BJ (cell line): Measurements from ENCODE around the gene ETHE1. TPM values are rescaled to one million over a fixed set of nuclear protein-coding genes. Genes with fewer than 3 reads are reported as not detected.

Experiments used
- CTCF ChIA-PET: fragments of 350-600 bp; formaldehyde crosslinking; extraction: SDS; loops from one replicate; lab custom pipeline; 2021; ENCODE audit warnings: antibody characterized with exemption, inconsistent platforms; lab: Yijun Ruan, JAX
- POLR2A ChIA-PET: fragments of 300-600 bp; sonication (Branson Sonifier 250); formaldehyde crosslinking; extraction: SDS; loops from one replicate; lab custom pipeline; 2021; ENCODE audit warnings: antibody characterized with exemption; lab: Charles Lee
- DNase-seq: peaks from one replicate; pipeline ENCODE4 v3.0.0-alpha.2; 2011; ENCODE audit warnings: low read depth
- H3K27me3 ChIP-seq: 2 replicates; pipeline ENCODE4 v1.6.0; 2011; ENCODE audit warnings: low read length; ENCODE audit not compliant: control insufficient read depth, insufficient read depth
- H3K36me3 ChIP-seq: 2 replicates; pipeline ENCODE4 v1.5.1; 2011; ENCODE audit warnings: low read length; ENCODE audit not compliant: control insufficient read depth, insufficient read depth
- H3K4me3 ChIP-seq: 2 replicates; pipeline ENCODE4 v1.5.1; 2011; ENCODE audit warnings: low read depth, mild to moderate bottlenecking, control low read depth, low read length
- CTCF ChIP-seq: IDR thresholded peaks from 2 replicates; pipeline ENCODE4 v1.5.1; 2011; ENCODE audit warnings: low read depth, mild to moderate bottlenecking, control low read depth, inconsistent platforms, low read length, moderate library complexity; ENCODE audit not compliant: insufficient read depth
- polyA plus RNA-seq: library from polyadenylated mRNA; depleted of rRNA; stranded (reverse); fragments of >200 nt; gene quantifications from 2 replicates; pipeline ENCODE4 v1.2.3, GENCODE V29; 2011

Gene ETHE1
- polyA plus RNA-seq, 1 experiment: 261 TPM

- ChIA-PET POLR2A (no interaction called here), CTCF (interaction anchor here (1.1 kb wide), 1 partner anchor 31 kb away, joined by 3 read pairs; no protein-coding TSS in a partner anchor)
- no peak for DNase-seq
- no peak for TF ChIP-seq CTCF
- Histone ChIP-seq H3K36me3 (0 out of 2 replicates have a peak, but pooled peaks cover 1% of the 10 kb centered on the region), H3K27me3 (no peaks in the 10 kb centered on the region), H3K4me3 (no peak overlapping the region)
These were observed 47.8 kb downstream of the ETHE1 start for GRCh38 chr19:43479226-43479625.

GRCh38 chr19:43478323-43478722 lies 48.7 kb downstream of the ETHE1 start:
- TF ChIP-seq CTCF: no peak
- CTCF ChIA-PET: no interaction called here
- POLR2A ChIA-PET: interaction anchor here (0.7 kb wide), 1 partner anchor 573 kb away, joined by 4 read pairs; no protein-coding TSS in a partner anchor
- Histone ChIP-seq H3K36me3 (0 out of 2 replicates have a peak, but pooled peaks cover 1% of the 10 kb centered on the region), H3K27me3 (no peaks in the 10 kb centered on the region), H3K4me3 (no peak overlapping the region)
- DNase-seq: no peak

- Histone ChIP-seq H3K27me3 (no peaks in the 10 kb centered on the region), H3K4me3 (no peak overlapping the region), H3K36me3 (0 out of 2 replicates have a peak, but pooled peaks cover 1% of the 10 kb centered on the region)
- peak; percentile 79 for DNase-seq
- ChIA-PET POLR2A (interaction anchor here (0.7 kb wide), 1 partner anchor 34 kb away, joined by 3 read pairs; no protein-coding TSS in a partner anchor), CTCF (interaction anchor here (0.8 kb wide), 1 partner anchor 19 kb away, joined by 3 read pairs; no protein-coding TSS in a partner anchor)
- no peak for TF ChIP-seq CTCF
These were observed 50.4 kb downstream of the ETHE1 start for GRCh38 chr19:43476606-43477005.

DNA sequence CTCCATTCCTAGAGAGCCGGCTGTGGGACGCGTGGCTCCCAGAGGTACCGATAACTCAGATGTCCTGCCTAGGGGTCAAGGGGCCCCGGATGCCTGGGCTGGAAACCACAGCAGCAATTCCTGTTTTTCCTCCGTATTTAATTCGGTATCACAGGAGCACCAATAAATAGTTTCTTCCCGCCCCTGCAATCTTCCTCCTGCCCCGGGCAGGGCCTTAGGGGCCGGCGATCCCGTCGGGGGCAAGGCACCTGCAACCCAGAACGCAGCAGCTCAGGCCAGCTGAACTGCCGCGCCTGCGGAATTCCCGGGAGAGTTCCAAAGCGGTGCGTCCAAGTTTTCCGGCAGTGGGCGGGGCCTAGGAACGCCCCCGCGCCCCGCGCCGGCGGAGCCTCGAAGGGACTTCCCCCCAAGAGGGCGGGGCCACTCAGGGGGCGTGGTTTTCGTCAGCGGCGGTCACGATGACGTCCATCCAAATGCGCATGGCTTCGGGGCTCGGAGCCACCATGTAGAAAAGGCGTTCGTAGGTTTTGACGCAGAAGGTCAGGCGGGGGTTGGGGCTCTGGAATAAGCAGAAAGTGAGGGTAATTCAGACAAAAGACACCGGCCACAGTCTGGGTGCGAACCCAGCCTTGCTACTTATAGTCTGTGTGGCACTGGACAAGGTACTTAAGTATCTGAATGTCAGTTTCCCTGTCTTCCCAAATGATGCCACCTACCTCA lies 51.9 kb downstream of the ETHE1 start:
- Histone ChIP-seq H3K4me3 (no peak overlapping the region; the same call in 1 of the 2 replicates), H3K27me3 (no peaks in the 10 kb centered on the region), H3K36me3 (no peaks in the 10 kb centered on the region)
- POLR2A ChIA-PET: no interaction called here
- no peak for TF ChIP-seq CTCF
- CTCF ChIA-PET: interaction anchor here (0.8 to 1.2 kb wide), 2 partner anchors 18 to 29 kb away, joined by 3 read pairs; no protein-coding TSS in a partner anchor
- DNase-seq: peak; percentile 53

- TF ChIP-seq CTCF: no peak
These were observed 52.5 kb downstream of the ETHE1 start for GRCh38 chr19:43474487-43474886.

More at GRCh38 chr19:43474487-43474886, 52.5 kb downstream of the ETHE1 start:
- ChIA-PET CTCF (interaction anchor here (0.6 to 1.2 kb wide), 3 partner anchors 17 to 162 kb away, joined by 3 to 4 read pairs (median 3); no protein-coding TSS in a partner anchor), POLR2A (no interaction called here)
- H3K36me3 ChIP-seq: no peaks in the 10 kb centered on the region
- H3K4me3 ChIP-seq: no peak overlapping the region
- DNase-seq: no peak
- no peaks in the 10 kb centered on the region for H3K27me3 ChIP-seq
